Liver (tissue), 9 donors: ENCODE data around the gene FOXL1. TPM values are rescaled to one million over a fixed set of nuclear protein-coding genes. Genes with fewer than 3 reads are reported as not detected.

ENCODE experiments used
- DNase-seq: peaks from one replicate; pipeline ENCODE4 v3.0.0-alpha.2; 2017; ENCODE audit warnings: low spot score
- H3K27ac ChIP-seq, 2 donors: one replicate each; pipeline ENCODE4 v1.7.0; 2013; ENCODE audit warnings: inconsistent platforms in 2 of 2, low read length in 2 of 2, control low read depth in 1 of 2, low read depth in 1 of 2, mild to moderate bottlenecking in 1 of 2
- H3K27me3 ChIP-seq, 4 donors: one replicate each; pipeline versions ENCODE4 v1.6.1 to v1.7.0; 2013; ENCODE audit warnings: low read length in 3 of 4, inconsistent platforms in 1 of 4, mild to moderate bottlenecking in 1 of 4, moderate library complexity in 1 of 4; ENCODE audit not compliant: control insufficient read depth in 4 of 4, insufficient read depth in 4 of 4
- H3K36me3 ChIP-seq, 4 donors: one replicate each; pipeline versions ENCODE4 v1.6.1 to v1.7.0; 2013; ENCODE audit warnings: low read length in 3 of 4, mild to moderate bottlenecking in 3 of 4, low read depth in 1 of 4, moderate library complexity in 1 of 4; ENCODE audit not compliant: control insufficient read depth in 4 of 4, insufficient read depth in 3 of 4
- H3K4me1 ChIP-seq, 4 donors: one replicate each; pipeline versions ENCODE4 v1.6.1 to v1.7.0; 2013; ENCODE audit warnings: low read length in 3 of 4, mild to moderate bottlenecking in 3 of 4, moderate library complexity in 1 of 4; ENCODE audit not compliant: control insufficient read depth in 4 of 4, insufficient read depth in 4 of 4
- H3K4me3 ChIP-seq, 3 donors: one replicate each; pipeline versions ENCODE4 v1.6.1 to v1.7.0; 2013; ENCODE audit warnings: low read length in 3 of 3, control low read depth in 1 of 3, low read depth in 1 of 3, mild to moderate bottlenecking in 1 of 3
- H3K9ac ChIP-seq, 2 donors: one replicate each; pipeline ENCODE4 v1.7.0; 2013; ENCODE audit warnings: low read length in 2 of 2, mild to moderate bottlenecking in 2 of 2, moderate library complexity in 2 of 2, control low read depth in 1 of 2, low read depth in 1 of 2
- H3K9me3 ChIP-seq, 4 donors: one replicate each; pipeline versions ENCODE4 v1.6.1 to v1.7.0; 2013; ENCODE audit warnings: low read length in 3 of 4; ENCODE audit not compliant: control insufficient read depth in 4 of 4
- ATF3 ChIP-seq: IDR thresholded peaks from 2 replicates; pipeline ENCODE4 v1.6.1; 2016; ENCODE audit warnings: antibody characterized with exemption
- CTCF ChIP-seq: fragments of 150-350 bp; IDR thresholded peaks from 2 replicates; pipeline ENCODE4 v1.5.1; 2017; ENCODE audit warnings: improper control_type of control experiment, low read depth, low read length; ENCODE audit not compliant: missing input control
- EGR1 ChIP-seq, 2 donors: IDR thresholded peaks; 2 replicates each; pipeline ENCODE4 v1.6.1; 2016 to 2018; ENCODE audit warnings: antibody characterized with exemption in 2 of 2, low read depth in 2 of 2
- FOXA1 ChIP-seq: IDR thresholded peaks from 2 replicates; pipeline ENCODE4 v1.6.1; 2016; ENCODE audit warnings: antibody characterized with exemption
- FOXA2 ChIP-seq: IDR thresholded peaks from 2 replicates; pipeline ENCODE4 v1.6.1; 2016; ENCODE audit warnings: antibody characterized with exemption
- GABPA ChIP-seq, 2 donors: IDR thresholded peaks in 1 of 2; conservative IDR thresholded peaks in 1 of 2; 2 replicates each; pipeline ENCODE4 v1.6.1; 2016; ENCODE audit warnings: antibody characterized with exemption in 2 of 2, mild to moderate bottlenecking in 1 of 2, moderate library complexity in 1 of 2
- HNF4G ChIP-seq: IDR thresholded peaks from 2 replicates; pipeline ENCODE4 v1.6.1; 2016; ENCODE audit warnings: antibody characterized with exemption
- JUND ChIP-seq, 2 donors: IDR thresholded peaks; 2 replicates each; pipeline ENCODE4 v1.6.1; 2016; ENCODE audit warnings: antibody characterized with exemption in 2 of 2
- MAX ChIP-seq: IDR thresholded peaks from 2 replicates; pipeline ENCODE4 v1.6.1; 2016; ENCODE audit warnings: antibody characterized with exemption
- NR2F2 ChIP-seq: IDR thresholded peaks from 2 replicates; pipeline ENCODE4 v1.6.1; 2016; ENCODE audit warnings: antibody characterized with exemption
- RAD21 ChIP-seq, 2 donors: IDR thresholded peaks; 2 replicates each; pipeline ENCODE4 v1.6.1; 2016; ENCODE audit warnings: antibody characterized with exemption in 2 of 2, mild to moderate bottlenecking in 2 of 2
- REST ChIP-seq: IDR thresholded peaks from 2 replicates; pipeline ENCODE4 v1.6.1; 2016; ENCODE audit warnings: antibody characterized with exemption, mild to moderate bottlenecking
- RXRA ChIP-seq, 2 donors: IDR thresholded peaks; 2 replicates each; pipeline ENCODE4 v1.6.1; 2017 to 2018; ENCODE audit warnings: antibody characterized with exemption in 2 of 2, mild to moderate bottlenecking in 1 of 2
- SP1 ChIP-seq: IDR thresholded peaks from 2 replicates; pipeline ENCODE4 v1.6.1; 2018; ENCODE audit warnings: antibody characterized with exemption, mild to moderate bottlenecking
- TAF1 ChIP-seq: conservative IDR thresholded peaks from 2 replicates; pipeline ENCODE4 v1.6.1; 2016; ENCODE audit warnings: antibody characterized with exemption, mild to moderate bottlenecking
- YY1 ChIP-seq: IDR thresholded peaks from 2 replicates; pipeline ENCODE4 v1.6.1; 2016; ENCODE audit warnings: antibody characterized with exemption, mild to moderate bottlenecking
- ZBTB33 ChIP-seq: IDR thresholded peaks from 2 replicates; pipeline ENCODE4 v1.6.1; 2016; ENCODE audit warnings: antibody characterized with exemption
- WGBS: extraction: QIAGEN DNeasy Blood & Tissue Kit; methylation state at CpG from one replicate; pipeline ENCODE4 v1.1.7; 2013; 5-methylcytosine and 5-hydroxymethylcytosine counted together
- polyA plus RNA-seq, 2 donors: library from polyadenylated mRNA; stranded (reverse) in 1 of 2; unstranded in 1 of 2; fragments of 200-250 nt in 1 of 2; fragments of >200 nt in 1 of 2; fragmentation: Nextera tagmentation in 1 of 2; extraction: Ambion mirVana in 1 of 2; gene quantifications; one replicate each; pipeline versions ENCODE4 v1.2.1 to v1.2.3, GENCODE V29; 2013 to 2015
- total RNA-seq, 2 donors: library from RNA; depleted of rRNA; stranded (reverse); fragments of >200 nt; gene quantifications; one replicate each; pipeline ENCODE4 v1.2.3, GENCODE V29; 2014
- donor health status: healthy.
- donor health status: healthy.
- donor health status: healthy.
- donor health status: healthy.
- donor health status: healthy.

Gene FOXL1
- total and polyA plus RNA-seq, 4 donors = 0.05 to 0.06 TPM; not detected in 2

GRCh38 chr16:86545954-86546637 is 32.3 kb upstream of the FOXL1 start:
- H3K27ac ChIP-seq = no peak overlapping the region
- no peaks in the 10 kb centered on the region for H3K9me3 ChIP-seq
- no peak overlapping the region for H3K9ac ChIP-seq
- no peak for DNase-seq
- no peaks in the 10 kb centered on the region for H3K27me3 ChIP-seq
- H3K4me3 ChIP-seq = no peak overlapping the region
- peaks cover 5 to 68% (median 28%) of the 10 kb centered on the region in 4 donors for H3K36me3 ChIP-seq
- TF ChIP-seq FOXA1 (no peak), YY1 (no peak), REST (no peak), TAF1 (no peak), ZBTB33 (no peak), MAX (no peak), GABPA (IDR thresholded peaks at IDR 0.05 in 1 of 2, conservative IDR thresholded peaks at IDR 0.05 in 1 of 2) (no peak), FOXA2 (no peak), ATF3 (no peak), CTCF (no peak), RXRA (IDR thresholded peaks at IDR 0.05) (no peak), SP1 (no peak), NR2F2 (no peak), RAD21 (IDR thresholded peaks at IDR 0.05) (no peak), HNF4G (no peak)
- WGBS = 96% methylated on average over 19 of the region's 19 CpGs
- no peaks in the 10 kb centered on the region for H3K4me1 ChIP-seq

GRCh38 chr16:86546638-86547013 is 31.7 kb upstream of the FOXL1 start:
- H3K27me3 ChIP-seq = no peaks in the 10 kb centered on the region
- H3K4me1 ChIP-seq = no peaks in the 10 kb centered on the region
- no peak for TF ChIP-seq RXRA (IDR thresholded peaks at IDR 0.05)
- no peak for TF ChIP-seq GABPA (IDR thresholded peaks at IDR 0.05 in 1 of 2, conservative IDR thresholded peaks at IDR 0.05 in 1 of 2)
- TF ChIP-seq TAF1 = no peak
- TF ChIP-seq YY1 = no peak
- TF ChIP-seq FOXA1 = no peak
- TF ChIP-seq JUND (IDR thresholded peaks at IDR 0.05) = no peak
- TF ChIP-seq CTCF = no peak
- TF ChIP-seq MAX = no peak
- no peak for TF ChIP-seq EGR1 (IDR thresholded peaks at IDR 0.05; ENCODE audit: low read depth in 2 of 2)
- no peak for TF ChIP-seq HNF4G
- TF ChIP-seq NR2F2 = no peak
- peaks cover 4 to 65% (median 24%) of the 10 kb centered on the region in 4 donors for H3K36me3 ChIP-seq
- H3K4me3 ChIP-seq = no peak overlapping the region
- 94% methylated on average over 8 of the region's 8 CpGs for WGBS
- no peak for DNase-seq
- no peaks in the 10 kb centered on the region for H3K9me3 ChIP-seq
- no peak overlapping the region for H3K9ac ChIP-seq
- no peak overlapping the region for H3K27ac ChIP-seq
